IPS DF 4.7 (cell line): ENCODE measurements around the gene OR10A4.
"Not testable (repeated sequence)": the region's sequence is repeated elsewhere in the genome, so short reads cannot be mapped to it uniquely, and the experiment has no call there.

Experiments used
- DNase-seq: peaks from one replicate; pipeline ENCODE4 v3.0.0-alpha.2; 2013; ENCODE audit warnings: low spot score; ENCODE audit errors: extremely low read depth

The OR10A4 gene, protein sequence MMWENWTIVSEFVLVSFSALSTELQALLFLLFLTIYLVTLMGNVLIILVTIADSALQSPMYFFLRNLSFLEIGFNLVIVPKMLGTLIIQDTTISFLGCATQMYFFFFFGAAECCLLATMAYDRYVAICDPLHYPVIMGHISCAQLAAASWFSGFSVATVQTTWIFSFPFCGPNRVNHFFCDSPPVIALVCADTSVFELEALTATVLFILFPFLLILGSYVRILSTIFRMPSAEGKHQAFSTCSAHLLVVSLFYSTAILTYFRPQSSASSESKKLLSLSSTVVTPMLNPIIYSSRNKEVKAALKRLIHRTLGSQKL

DNA sequence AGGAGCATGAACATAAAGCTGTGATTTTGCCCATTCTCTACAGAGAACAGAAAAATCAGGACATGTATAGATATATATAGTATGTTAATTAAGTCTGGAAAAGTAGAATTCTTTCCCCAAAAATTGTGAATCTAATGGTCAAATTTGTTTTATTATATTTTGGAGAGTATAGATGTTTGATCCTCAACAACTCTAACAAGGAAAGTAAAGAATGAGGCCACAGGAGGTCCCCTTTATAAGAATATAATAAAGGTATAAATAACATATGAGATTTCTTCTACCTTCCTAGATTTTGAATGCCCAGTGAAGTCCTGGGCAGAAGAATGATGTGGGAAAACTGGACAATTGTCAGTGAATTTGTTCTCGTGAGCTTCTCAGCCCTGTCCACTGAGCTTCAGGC is at the start of gene OR10A4:
Gene OR10A4 (plus strand): TSS at position 301 of the 400 bp plus-strand sequence. CDS start 23 bp downstream, at position 324.
- no peak for DNase-seq

DNA sequence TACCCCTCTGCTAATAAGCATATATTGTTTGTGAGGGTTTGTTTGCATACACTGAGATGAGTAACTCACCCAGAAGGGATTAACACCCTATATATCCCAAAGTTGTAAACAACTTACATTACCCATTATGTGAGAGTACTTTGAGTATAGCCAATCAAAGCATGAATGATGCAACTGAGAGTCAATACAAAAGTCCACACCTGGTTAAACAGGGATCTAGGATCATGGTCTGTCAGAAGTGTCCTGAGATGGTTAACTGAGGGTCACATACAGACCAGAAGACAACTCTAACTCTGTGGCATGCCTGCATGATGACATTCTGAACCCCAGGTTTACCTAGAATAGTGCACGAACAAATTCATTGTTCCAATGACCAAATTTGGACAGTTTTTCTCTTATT is 48.3 kb upstream of the OR10A4 start:
- no peak for DNase-seq

DNA sequence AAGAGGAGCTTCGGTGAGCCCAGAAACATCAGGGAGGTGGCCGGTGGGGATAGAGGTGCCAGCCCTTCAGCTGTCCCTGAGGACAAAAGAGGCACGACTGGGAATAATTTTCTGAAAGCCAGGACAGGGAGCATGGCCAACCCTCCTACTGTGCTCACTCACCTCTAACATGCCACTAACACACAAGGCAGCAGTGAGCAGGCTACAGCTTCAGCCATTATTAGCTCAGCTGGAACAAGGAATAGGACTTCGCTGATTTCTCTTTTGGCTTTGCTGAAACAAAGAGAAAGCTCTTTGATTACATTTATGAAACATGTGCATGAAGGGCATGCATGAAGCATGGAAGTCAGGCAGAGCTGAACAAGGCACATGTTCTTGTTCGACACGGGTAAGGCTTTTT is 43.1 kb upstream of the OR10A4 start:
- no peak for DNase-seq

DNA sequence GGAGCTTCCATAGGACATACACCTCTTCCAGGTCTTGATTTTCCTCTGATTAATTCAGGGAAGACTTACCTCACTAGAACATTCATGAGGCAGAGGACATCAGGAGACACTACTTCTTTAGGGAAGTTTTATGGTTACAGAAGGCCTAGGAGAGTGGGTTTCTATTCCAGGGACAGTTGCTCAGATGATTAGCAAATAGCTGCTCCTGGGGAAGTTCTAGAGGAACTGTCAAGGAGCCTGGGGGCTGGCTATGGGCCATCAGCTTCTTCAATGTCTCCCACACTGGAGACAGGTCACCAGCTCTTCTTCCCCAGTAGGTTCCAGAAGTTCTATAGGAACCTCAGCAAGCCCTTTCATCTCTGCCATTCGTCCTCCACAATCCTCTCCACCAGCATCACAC is 42.4 kb upstream of the OR10A4 start:
- no peak for DNase-seq

DNA sequence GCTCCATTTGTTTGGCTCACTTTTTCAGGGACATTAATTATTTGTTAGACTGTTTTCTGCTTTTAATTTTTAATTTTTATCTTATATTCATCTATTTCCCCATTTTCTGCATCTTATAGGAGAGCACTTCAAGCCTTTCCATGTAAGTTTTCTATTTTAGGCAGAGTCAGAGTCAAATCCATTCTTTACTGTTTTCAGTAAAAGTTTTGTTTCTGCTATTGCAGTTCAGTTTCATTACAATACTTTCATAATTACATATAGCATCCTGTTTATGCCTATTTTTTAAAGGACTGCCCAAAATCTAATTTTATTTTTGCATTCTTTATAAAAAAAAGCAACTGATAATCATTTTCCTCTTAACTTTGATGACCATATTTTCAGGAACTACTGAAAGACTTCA is 34.7 kb upstream of the OR10A4 start:
- DNase-seq = no peak

DNA sequence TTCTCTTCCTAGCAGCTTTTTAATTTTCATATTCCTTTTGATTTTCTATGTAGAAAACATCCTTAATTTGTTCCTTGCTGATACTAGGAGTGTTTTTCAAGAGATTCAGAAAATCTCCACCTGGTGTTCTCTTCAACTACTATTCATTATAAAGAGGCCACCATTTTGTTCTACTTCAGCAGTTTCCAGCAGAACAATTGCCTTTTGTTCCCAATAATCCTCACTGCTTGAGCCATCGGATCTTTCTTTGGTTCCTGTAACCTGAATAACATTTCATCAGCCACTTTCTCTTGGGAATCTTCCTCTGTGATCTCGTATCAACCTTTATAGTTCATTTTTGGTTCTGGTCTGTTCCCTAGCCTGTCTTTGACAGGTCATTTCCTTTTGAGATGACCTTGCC is 32.8 kb upstream of the OR10A4 start:
- no peak for DNase-seq

DNA sequence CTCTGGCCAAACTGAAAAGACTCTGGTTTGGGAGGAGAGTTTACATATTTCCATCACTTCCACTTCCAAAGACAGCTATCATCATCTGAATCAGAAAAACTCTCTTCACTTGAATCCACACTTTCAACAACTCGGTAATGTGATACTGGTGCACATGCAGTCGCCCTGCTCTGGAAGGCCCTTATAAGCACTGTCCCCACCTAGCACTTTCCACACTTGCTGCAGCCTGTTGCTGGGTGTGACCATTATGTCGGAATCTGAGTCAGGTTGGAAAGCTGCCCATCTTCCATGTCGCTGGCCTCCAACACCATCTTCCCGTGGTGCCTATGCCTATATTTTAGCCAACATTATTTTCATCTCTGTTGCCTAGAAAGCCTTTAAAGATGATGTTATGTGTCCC is 32.1 kb upstream of the OR10A4 start:
- DNase-seq = no peak

DNA sequence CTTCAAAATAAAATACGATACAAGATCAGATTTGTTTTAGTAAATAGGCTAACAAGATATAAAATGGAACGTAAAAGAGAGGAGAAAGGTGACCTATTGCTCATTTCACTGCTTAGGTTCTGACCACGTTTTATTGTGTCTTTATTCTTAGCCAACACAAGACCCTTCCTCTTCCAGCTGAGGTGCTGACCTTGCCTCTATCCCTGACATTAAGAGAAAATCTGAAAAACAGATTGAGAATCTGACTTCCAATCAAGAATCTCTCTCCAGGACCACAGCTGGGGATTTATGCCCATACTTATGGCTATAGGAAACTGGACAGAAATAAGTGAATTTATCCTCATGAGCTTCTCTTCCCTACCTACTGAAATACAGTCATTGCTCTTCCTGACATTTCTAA is 31.0 kb upstream of the OR10A4 start, which contains the start of gene OR10A5:
Gene OR10A5 (plus strand): TSS at position 301 of the 400 bp plus-strand sequence. CDS start 0 bp downstream, at position 301.
- no peak for DNase-seq

DNA sequence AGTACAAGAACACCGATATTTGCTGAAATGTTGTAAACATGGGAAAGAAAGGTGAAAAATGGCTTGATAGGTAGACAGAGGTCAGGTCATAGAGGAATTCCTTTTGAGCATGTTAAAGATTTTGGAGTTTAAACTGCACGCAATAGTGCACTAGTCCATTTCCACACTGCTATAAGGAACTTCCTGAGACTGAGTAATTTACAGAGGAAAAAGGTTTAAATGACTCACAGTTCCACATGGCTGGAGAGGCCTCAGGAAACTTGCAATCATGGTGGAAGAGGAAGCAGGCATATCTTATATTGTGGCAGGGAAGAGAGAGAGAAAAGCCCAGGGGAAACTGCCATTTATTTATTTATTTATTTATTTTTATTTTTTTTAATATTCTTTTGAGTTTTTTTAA is 25.9 kb upstream of the OR10A4 start:
- no peak for DNase-seq

DNA sequence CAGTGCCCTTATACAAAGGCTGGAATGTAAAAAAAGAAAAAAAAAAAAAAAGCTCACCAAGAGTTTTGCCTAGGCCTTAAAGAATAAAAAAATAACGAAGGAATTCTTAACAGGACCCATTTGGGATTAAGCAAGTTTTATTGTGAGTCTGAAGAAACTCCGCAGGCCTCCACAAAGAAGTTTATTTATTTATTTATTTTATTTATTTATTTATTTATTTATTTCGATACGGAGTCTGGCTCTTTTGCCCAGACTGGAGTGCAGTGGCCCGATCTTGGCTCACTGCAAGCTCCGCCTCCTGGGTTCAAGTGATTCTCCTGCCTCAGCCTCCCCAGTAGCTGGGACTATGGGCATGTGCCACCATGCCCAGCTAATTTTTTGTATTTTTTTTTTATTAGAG is 21.6 kb upstream of the OR10A4 start:
- not testable (repeated sequence) for DNase-seq

DNA sequence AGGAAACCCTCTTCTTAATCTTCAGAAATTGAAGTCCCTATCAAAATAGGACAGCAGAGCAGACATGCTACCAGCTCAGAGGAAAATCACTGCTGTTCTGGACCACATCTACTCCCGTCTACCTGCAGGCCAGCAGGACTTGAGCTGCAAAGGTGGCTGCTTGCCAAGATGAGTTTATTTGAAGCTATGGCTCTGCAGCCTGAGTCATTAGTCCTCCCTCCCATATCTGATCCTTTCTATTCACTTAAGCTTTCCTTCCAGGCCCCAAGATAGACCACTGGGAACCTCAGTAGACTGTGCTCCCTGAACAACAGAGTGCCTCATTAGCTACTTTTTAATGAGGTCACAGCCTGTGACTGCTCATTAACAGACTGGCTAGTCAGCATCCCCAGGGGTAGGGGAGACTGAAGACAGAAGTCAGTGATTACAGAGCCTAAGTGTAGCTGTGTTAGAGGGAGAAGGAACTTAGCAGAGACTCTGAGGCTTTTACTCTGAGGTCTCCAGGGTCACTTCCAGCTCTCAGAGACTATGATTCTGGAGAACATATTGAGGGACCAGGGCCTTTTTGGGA is 20.4 kb upstream of the OR10A4 start:
- DNase-seq = no peak

DNA sequence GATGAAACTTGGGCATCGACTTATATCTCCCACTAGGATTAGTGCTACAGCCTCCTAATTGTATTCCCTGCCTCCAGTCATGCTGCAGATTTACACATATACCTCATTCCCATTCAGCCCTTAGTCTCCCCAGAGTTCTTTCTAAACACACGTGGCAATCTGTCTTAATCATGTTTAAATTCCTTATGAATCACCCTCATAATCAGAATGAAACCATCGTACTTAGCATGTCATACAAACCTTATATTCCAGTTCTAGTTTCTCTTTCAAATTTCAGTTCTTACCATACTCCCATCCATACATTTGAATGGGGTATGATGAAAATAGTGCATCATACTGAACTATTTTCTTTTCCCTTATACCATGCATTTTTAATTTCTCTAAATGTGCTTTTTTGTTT is 19.6 kb upstream of the OR10A4 start:
- DNase-seq = no peak

DNA sequence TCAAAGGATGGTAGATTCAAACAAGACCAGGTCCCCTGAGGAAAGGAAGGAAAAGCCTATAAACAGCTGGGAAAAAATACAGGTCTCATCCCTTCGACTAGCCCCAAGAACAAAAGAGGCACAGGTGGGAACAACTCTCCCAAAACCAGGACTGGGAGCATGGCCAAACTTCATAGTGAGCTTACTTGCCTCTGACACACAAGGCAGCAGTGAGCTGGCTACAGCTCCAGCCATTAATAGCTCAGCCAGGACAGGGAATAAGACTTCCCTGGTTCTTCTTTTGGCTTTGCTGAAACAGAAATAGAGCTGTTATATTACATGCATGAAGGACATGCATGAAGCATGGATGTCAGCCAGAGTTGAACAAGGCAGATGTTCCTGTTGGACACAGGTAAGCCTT is 13.5 kb upstream of the OR10A4 start, which contains the start of gene OR10A2:
Gene OR10A2 (plus strand): TSS at position 97 of the 400 bp plus-strand sequence. CDS start 6,698 bp downstream, outside the sequence.
- DNase-seq = no peak

DNA sequence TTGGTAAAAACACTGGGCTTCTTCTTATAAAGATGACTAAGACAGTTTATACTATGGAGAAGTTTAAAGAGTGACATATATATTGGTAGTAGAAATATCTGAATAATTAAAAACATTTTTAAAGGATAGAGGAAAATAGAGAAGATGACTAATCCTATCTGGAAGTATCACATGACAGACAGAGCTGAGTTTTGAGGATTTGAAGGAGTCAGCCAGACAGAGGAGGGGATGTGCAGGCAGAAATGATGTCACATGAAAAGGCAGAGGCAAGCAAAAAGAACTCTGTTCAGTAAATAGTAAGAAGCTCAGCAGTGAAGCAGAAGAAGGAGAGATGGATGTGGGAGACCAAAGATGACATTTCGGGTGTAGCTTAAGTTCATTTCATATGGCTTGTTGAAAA is 12.0 kb upstream of the OR10A4 start:
- DNase-seq = no peak

DNA sequence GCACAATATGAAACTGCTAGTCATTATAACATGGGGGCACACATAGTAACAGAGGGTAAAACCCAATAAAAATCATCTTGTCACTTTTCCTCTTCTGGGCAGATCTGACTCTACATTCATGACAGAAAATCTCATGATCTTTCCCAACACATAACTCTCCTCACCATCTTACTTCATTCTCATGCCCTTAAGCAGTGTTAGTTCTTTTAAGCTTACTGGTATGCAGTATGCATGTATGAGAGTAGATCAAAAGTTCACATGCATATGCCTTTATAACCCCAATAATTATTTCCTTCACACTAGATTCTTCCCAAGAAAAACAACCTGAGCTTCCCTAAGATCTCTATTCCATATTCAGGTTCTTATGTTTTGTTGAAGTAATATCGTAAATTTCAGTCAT is 5.1 kb upstream of the OR10A4 start:
- DNase-seq = no peak

DNA sequence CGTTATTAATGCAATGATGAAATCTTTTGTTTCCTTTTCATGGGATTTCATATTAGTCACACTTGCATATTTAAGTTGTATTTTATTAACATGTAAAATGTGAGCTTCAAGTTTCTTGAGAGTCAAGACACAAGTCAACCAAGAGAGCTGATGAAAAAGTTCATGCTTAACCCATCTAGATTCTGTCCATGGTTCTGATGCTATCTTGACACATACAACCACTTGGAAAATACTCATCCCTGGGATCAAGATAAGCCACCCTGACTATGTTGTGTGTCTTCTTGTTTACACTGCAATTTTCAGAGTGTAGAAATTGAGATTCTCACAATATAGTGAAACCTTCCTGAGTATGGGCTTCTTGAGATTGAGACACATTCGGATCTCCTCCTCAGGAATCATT is 664 bp upstream of the OR10A4 start:
- no peak for DNase-seq

DNA sequence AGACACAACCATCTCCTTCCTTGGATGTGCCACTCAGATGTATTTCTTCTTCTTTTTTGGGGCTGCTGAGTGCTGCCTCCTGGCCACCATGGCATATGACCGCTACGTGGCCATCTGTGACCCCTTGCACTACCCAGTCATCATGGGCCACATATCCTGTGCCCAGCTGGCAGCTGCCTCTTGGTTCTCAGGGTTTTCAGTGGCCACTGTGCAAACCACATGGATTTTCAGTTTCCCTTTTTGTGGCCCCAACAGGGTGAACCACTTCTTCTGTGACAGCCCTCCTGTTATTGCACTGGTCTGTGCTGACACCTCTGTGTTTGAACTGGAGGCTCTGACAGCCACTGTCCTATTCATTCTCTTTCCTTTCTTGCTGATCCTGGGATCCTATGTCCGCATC is 489 bp downstream of the OR10A4 start:
- DNase-seq = no peak

DNA sequence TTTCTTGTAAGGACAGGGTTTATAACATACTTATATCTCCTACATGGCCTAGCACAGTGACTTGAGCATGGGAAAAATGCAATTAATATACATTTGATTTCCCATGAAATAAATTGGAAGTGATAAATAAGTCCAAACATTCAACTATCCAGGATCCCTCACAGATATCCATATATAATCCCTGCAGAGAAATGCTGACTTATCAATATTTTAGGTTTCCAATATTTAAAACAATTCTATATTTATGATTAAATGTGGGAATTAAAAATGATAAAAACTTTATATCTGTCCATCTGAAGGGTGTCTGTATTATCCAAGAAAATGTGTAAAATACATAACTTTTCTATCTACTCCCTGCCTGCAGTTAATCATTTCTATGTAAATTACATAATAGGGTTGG is 6.3 kb downstream of the OR10A4 start:
- DNase-seq = no peak

DNA sequence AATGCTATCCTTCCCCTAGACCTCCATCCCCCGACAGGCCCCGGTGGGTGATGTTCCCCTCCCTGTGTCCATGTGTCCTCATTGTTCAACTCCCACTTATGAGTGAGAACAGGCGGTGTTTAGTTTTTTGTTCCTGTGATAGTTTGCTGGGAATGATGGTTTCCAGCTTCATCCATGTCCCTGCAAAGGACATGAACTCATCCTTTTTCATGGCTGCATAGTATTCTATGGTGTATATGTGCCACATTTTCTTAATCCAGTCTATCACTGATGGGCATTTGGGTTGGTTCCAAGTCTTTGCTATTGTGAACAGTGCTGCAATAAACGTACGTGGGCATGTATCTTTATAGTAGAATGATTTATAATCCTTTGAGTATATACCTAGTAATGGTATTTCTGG is 11.3 kb downstream of the OR10A4 start:
- DNase-seq = not testable (repeated sequence)

DNA sequence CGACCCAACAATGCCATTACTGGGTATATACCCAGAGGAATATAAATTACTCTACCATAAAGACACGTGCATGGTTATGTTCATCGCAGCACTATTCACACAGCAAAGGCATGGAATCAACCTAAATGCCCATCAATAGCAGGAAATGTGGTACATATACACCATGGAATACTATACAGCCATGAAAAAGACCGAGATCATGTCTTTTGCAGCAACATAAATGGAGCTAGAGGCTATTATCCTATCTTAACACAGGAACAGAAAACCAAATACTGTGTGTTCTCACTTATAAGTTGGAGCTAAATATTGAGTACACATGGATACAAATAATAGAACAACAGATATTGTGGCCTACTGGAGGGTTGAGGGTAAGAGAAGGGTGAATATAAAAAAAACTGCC is 12.4 kb downstream of the OR10A4 start:
- DNase-seq = no peak

DNA sequence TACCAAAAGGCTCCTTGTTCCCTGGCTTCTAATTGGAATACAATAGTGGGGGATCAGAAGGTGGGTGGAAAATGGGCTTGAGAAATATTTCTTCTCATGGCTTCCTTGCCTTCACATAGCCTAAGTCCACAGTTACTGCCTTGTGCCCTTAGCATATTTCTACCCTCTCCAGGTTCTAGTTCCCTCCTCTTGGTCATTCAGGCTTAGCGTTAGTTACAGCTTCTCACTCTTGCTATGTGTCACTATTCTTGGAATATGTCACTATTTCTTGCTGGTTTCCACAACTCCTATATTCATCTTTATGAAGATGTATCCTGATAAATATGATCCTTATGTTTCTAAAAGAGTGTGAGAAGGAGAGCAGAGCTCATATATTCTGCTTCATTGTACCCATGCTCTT is 13.4 kb downstream of the OR10A4 start:
- DNase-seq = no peak

DNA sequence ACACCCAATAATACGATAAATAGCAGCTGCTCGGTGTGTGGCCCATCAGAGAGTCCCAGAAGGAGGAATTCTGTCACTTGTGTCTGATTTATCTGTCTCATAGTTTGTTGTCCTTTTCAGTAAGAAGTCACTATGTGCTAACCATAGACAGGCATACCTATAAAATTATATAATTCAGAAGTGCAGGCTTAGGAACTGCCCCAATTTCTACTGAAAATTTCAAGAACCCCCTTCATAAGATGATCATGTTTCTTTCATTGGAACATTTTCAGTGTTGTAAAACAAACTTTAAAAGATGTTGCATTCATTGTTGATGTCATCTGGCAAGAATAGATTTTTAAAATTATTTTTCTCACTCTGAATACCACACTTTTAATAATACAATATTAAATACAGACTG is 16.0 kb downstream of the OR10A4 start, which contains the start of gene OR2D2:
Gene OR2D2 (minus strand): TSS at position 101 of the 400 bp plus-strand sequence. CDS start 0 bp downstream, at position 101.
- DNase-seq = no peak

DNA sequence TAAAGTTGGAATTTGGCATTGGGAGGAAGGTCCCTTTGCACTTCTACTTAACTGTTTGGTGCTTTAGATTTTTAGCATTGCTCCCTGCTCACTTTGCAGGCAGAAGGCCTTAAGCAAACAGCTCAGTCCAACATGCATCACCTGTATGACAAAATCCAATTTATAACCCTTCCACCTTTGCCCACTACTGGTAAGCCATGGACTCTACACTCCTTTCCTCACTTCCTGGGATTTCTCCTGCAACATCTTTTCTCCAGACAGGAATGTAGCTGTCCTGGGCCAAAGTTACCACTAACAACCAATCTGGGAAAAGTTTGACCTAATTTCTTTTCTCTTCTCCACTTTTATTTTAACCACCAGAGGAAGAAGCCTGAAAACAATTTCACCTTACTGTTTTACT is 17.7 kb downstream of the OR10A4 start:
- no peak for DNase-seq
